Fibroblast of pulmonary artery (primary cell): ENCODE data around the gene MS4A13.

Source experiments
- DNase-seq: peaks from one replicate; pipeline ENCODE4 v3.0.0-alpha.2; 2010; ENCODE audit warnings: low read depth
- H3K4me3 ChIP-seq: replicated peaks from 2 replicates; pipeline ENCODE4 v1.5.1; 2011; ENCODE audit warnings: low read depth, mild to moderate bottlenecking, control low read depth, low read length, moderate library complexity
- CTCF ChIP-seq: IDR thresholded peaks from 2 replicates; pipeline ENCODE4 v1.5.1; 2011; ENCODE audit warnings: mild to moderate bottlenecking, control low read depth, low read length, inconsistent platforms; ENCODE audit errors: missing control alignments

The MS4A13 gene

DNA sequence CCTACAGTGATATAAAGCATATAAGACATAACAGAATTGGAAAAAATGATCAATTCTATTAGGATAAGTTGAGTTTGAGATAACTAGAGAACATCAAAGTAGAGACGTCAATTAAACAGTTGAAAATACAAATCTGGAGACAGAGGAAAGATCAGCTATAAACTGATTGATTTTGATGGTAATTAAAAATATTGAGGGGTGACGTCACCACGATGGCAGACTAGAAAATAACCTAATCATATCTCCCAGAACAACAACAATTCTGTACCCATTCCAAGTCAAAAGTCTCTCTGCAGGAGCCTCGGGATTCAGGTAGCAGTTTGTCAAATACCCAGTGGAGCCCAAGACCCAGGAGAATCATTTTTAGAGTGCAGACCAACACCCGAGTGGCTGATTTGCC is 28.9 kb downstream of the MS4A13 start:
- DNase-seq, result no peak
- TF ChIP-seq CTCF, result no peak
- no peak overlapping the region for H3K4me3 ChIP-seq

GRCh38 chr11:60561254-60561653 is 46.1 kb downstream of the MS4A13 start:
- no peak for TF ChIP-seq CTCF
- H3K4me3 ChIP-seq, result no peak overlapping the region
- no peak for DNase-seq

- H3K4me3 ChIP-seq, result no peak overlapping the region
- DNase-seq, result no peak
- TF ChIP-seq CTCF, result no peak
Measured at GRCh38 chr11:60563553-60564235, 48.5 kb downstream of the MS4A13 start.

- H3K4me3 ChIP-seq, result no peak overlapping the region
- DNase-seq, result no peak
- TF ChIP-seq CTCF, result no peak
Measured at GRCh38 chr11:60566776-60567175, 51.6 kb downstream of the MS4A13 start.

DNA sequence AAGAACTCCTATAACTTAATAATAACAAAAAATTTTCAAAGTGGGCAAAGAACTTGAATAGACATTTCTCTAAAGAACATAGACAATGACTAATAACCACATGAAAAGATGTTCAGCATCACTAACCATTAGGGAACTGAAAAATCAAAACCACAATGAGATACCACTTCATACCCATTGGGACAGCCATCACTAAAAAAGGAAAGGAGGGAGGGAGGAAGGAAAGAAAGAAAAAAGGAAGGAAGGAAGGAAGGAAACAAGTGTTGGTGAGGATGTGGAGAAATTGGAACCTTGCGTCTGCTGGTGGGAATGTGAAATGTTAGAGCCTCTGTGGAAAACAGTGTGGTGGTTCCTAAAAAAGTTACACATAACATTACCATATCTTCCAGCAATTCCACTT is 55.8 kb downstream of the MS4A13 start:
- H3K4me3 ChIP-seq, result no peak overlapping the region
- DNase-seq, result no peak
- TF ChIP-seq CTCF, result no peak

DNA sequence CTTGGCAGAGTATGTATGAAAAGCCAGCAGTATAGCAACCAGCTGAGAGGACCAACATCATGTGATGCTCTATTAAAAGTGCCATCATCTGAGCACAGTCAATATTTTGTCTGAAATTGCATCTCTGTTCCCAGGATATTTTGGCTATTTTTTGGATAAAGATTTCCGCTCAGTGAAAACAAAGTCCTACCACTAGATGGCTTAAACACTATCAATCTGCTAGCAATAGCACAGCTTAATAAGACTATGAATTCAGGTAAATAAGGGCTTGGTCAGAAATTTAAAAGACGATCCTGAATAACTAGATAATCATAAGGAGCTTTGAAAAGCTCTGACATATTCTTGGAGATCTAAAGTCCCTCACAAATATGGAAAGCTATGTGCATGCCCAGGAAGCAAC is 74.4 kb downstream of the MS4A13 start:
- no peak for DNase-seq
- H3K4me3 ChIP-seq, result no peak overlapping the region
- peak; percentile 9 for TF ChIP-seq CTCF
